Hepatocyte (in vitro differentiated cells): Measurements from ENCODE around the gene KCTD13.

Experiments used
- EZH2 ChIP-seq: fragments of 200-600 bp; sonication (generic); IDR thresholded peaks from 2 replicates; pipeline ENCODE4 v1.6.1; 2016; ENCODE audit warnings: antibody characterized with exemption, mild to moderate bottlenecking, borderline replicate concordance
- EZH2phosphoT487 ChIP-seq: fragments of 200-600 bp; sonication (generic); IDR thresholded peaks from one replicate; pipeline ENCODE4 v1.6.1; 2018; ENCODE audit warnings: antibody characterized with exemption, mild to moderate bottlenecking, low read depth, moderate library complexity; ENCODE audit not compliant: unreplicated experiment, severe bottlenecking
- TF ChIP-seq, protein P1 (sequence below): fragments of 200-600 bp; sonication (generic); IDR thresholded peaks from 2 replicates; pipeline ENCODE4 v1.5.1; 2016; ENCODE audit warnings: antibody characterized with exemption, mild to moderate bottlenecking; ENCODE audit not compliant: poor library complexity

DNA sequence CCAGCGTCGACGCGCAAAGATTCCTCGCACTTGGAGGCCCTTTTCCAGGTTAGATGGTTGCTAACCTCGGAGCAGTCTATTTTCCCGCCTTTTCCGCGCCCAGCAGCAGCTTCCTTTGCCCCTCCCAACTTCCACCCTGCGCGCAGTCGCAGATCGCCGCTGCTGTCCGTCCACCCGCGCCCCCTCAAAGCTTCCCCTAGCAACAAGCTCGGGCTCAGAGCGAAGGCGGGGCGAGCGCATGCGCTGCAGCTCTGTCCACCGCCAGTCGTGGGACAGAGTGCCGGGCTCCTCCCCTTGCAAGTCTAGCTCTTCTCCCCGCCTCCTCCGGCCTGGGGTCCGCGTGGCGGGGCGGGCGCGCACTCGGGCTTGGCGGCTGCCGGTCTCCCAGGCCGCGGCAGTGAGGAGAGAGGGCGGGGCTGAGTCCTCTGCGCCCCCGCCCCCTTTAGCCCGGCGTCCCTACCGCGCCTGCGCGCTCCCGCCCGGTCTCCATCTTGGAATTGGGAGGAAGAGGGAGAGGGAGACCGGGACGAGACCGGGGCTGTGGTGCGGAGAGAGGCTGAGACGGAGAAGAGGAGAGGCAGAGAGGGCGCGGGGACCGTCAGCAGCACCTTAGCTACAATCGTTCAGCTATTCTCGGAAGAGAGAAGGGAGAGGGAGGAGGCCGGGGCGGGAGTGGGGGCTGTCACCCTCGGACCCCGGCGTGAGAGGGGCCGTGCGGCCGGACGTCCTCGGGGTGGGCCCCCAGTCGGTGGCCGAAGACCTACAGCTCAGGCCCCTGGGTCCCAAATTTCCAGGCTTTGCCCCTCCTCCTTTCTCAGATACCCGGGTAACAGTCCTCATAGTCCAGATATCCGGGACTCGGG lies 47.6 kb upstream of the KCTD13 start, which contains the start of gene TAOK2:
- TF ChIP-seq, protein P1, sequence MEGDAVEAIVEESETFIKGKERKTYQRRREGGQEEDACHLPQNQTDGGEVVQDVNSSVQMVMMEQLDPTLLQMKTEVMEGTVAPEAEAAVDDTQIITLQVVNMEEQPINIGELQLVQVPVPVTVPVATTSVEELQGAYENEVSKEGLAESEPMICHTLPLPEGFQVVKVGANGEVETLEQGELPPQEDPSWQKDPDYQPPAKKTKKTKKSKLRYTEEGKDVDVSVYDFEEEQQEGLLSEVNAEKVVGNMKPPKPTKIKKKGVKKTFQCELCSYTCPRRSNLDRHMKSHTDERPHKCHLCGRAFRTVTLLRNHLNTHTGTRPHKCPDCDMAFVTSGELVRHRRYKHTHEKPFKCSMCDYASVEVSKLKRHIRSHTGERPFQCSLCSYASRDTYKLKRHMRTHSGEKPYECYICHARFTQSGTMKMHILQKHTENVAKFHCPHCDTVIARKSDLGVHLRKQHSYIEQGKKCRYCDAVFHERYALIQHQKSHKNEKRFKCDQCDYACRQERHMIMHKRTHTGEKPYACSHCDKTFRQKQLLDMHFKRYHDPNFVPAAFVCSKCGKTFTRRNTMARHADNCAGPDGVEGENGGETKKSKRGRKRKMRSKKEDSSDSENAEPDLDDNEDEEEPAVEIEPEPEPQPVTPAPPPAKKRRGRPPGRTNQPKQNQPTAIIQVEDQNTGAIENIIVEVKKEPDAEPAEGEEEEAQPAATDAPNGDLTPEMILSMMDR: no peak
- TF ChIP-seq EZH2 (no peak), EZH2phosphoT487 (no peak)
